IPS-18c (cell line): Measurements from ENCODE around the gene MPEG1.

Source experiments
- H3K4me3 ChIP-seq: 2 replicates; pipeline ENCODE4 v1.7.0; 2013; ENCODE audit warnings: low read depth, mild to moderate bottlenecking, low read length, moderate library complexity; ENCODE audit not compliant: insufficient read depth
- H3K9me3 ChIP-seq: one replicate; pipeline ENCODE4 v1.6.1; 2013; ENCODE audit warnings: mild to moderate bottlenecking, low read length, moderate library complexity; ENCODE audit not compliant: control insufficient read depth, insufficient read depth

MPEG1 gene, protein sequence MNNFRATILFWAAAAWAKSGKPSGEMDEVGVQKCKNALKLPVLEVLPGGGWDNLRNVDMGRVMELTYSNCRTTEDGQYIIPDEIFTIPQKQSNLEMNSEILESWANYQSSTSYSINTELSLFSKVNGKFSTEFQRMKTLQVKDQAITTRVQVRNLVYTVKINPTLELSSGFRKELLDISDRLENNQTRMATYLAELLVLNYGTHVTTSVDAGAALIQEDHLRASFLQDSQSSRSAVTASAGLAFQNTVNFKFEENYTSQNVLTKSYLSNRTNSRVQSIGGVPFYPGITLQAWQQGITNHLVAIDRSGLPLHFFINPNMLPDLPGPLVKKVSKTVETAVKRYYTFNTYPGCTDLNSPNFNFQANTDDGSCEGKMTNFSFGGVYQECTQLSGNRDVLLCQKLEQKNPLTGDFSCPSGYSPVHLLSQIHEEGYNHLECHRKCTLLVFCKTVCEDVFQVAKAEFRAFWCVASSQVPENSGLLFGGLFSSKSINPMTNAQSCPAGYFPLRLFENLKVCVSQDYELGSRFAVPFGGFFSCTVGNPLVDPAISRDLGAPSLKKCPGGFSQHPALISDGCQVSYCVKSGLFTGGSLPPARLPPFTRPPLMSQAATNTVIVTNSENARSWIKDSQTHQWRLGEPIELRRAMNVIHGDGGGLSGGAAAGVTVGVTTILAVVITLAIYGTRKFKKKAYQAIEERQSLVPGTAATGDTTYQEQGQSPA

DNA sequence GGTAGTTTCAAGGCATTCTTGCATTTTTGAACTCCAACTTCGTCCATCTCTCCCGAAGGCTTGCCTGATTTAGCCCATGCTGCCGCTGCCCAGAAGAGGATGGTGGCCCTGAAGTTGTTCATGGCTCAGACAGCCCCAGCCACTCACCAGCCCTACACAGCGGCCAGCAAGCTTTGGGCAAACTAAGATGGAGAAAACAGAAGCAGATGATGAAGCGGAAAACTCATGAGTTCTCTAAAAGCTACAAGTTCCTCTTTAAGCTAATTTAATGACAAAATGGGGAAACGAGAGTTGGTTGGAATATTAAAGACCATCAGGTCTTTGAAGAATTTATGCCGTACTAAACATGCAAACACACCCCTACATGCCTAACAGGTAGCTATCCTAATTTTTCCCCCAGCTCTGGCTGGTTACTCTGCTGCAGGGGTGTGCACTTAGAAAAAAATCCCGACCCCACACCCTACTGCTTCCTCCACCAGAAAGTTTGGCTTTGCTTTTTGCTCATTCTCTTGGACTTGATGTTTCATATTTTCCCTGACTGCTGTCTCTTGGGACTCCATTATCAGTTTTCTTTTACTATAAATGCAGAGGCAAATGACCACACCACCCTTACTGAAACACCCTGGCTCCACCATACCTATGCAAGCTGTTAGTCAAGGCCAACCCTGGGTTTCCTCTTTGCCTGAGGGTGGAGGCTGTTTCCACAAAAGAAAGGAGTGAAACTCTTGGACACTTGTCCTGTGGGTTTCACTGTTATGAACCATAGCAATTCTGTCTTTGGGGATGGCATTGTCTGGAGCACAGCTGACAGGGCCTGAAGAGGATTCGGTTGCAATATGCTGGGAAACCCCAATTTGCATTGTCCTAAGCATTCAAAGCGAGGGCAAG lies at the start of gene MPEG1:
MPEG1 (minus strand) TSS at position 184 of the 888 bp plus-strand sequence; CDS start at position 122, 62 bp downstream.
- Histone ChIP-seq H3K9me3 (no peaks in the 10 kb centered on the region), H3K4me3 (no peak within 1 kb of the TSS)

DNA sequence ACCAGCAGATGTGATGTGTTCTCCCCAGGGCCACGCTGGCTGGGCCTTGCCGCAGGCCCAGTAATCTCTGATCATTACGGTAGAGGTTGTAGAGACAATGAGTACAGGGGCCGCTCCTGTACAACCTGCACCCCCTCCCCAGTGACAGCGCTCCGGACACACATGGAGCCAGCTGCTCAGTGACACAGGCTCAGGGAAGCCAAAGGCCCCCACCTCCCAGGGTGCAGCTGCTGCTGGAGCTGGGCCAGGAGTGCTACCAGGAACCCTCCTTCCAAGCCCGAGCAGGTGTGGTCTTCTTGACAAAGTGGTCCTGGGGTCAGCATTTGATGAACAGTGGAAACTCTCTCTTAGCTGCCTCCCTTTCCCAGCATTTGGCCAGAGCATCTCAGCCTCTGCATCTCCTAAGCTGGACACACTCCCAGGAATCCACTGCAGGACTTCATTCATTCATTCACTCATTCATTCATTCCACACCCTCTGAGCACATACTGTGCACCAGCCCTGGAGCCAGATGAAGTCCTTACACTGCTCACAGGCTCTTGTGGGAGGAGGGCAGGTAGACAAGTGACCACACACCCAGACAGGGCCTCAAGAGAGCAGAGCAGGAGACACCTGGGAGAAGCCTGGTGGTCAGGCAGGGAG lies 49.6 kb upstream of the MPEG1 start:
- H3K9me3 ChIP-seq: no peaks in the 10 kb centered on the region
- no peak overlapping the region for H3K4me3 ChIP-seq

DNA sequence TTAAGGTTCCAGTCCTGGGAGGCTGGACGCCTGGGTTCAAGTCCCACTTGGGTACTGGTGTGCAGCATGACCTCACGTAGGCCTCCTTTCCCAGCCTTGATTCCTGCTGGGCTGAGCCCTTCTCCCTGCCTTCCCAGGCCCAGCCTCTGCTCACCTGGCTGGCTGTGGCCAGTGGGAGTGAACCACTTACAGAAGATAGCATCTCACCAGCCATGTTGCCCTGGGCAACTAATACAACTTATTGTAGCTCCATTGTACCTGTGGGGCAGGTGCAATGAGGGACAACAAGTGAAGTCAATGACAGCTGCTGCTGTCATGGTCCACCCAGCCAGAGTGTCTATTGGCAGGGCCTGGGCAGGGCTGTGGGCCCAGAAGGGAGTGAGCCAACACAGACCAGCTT lies 48.4 kb upstream of the MPEG1 start:
- Histone ChIP-seq H3K4me3 (no peak overlapping the region), H3K9me3 (no peaks in the 10 kb centered on the region)

DNA sequence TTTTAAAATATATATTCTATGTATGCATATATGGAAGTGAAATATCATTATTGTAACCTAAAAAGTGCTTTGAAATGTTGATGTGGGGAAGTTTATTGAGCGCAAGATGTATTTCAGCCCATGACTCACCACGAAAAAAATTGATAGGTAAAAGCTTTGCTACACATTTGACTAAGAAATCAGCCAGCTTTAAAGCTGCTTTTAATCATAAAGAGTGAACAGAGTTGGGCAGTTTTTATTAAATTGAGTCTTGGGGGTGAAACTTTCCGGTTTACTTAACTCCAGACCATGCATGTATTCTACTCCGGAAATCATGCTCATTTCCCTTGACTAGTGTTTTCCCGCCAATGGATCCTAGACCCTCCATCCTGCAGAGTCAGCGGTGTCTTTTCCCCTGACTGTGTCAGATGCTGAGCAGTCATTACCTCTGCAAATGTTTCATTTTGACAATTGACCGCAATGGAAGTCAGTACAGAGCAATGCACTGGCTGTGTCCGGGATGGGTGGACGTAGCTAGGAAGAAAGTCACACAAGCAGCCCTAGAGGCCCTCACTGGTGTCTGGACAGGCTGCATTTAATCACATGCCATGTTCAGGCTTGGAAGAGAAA lies 47.2 kb upstream of the MPEG1 start:
- H3K9me3 ChIP-seq: no peaks in the 10 kb centered on the region
- H3K4me3 ChIP-seq: no peak overlapping the region

DNA sequence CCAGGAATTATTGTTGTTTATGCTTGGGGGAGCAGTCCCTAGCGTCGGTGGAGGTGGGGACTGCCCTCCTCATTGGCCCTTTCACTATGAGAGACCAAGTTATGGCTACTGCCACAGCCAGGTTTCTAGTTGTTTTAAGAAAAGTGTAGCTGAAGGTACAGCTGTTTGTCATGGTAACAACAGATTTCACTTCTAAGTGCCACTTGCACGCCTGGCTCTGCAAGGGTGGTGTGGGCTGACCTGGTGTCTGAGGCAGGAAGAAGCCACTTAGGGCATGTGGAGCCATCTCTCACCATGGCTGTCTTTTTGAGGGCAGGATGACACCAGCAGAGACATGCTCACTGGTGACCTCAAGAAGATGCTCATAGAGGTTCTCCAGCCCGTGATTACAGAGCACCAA lies 46.3 kb upstream of the MPEG1 start:
- Histone ChIP-seq H3K4me3 (no peak overlapping the region), H3K9me3 (no peaks in the 10 kb centered on the region)

DNA sequence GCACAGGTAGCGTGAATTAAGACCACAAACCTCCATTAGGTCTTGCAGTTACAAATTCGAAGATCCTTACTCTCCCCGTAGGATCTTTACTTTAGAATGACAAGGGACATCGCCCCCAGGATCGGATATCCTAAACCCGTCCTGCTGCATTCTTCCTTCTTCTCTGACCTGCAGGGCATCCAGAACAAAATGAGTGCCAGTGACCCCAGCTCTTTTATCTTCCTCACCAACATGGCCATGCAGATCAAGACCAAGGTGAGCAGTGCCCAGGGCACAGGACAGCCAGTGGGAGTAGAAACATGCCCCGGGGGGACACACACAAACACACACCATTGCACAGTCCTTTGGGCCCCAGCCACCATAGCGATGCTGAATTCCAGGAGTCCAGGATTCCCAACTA lies 42.6 kb upstream of the MPEG1 start:
- Histone ChIP-seq H3K4me3 (no peak overlapping the region), H3K9me3 (no peaks in the 10 kb centered on the region)

DNA sequence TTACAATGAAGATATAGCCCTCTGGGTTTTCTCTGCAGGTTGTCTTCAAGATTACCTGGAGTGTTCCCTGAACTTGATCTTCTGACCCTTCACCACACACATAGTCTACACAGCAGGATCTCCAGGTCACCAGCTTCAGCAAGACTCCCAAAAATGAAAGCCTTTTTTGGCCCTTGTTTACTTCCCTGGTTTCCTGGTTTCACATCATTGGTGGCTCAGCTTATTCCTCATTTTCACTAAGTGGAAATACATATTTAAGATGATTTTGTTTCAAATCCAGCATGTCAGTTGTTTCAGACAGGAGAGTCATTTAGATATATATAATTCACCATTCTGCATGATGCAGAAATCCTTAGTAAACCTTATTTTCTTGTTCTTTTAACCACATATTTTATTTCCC lies 41.6 kb upstream of the MPEG1 start:
- Histone ChIP-seq H3K4me3 (no peak overlapping the region), H3K9me3 (no peaks in the 10 kb centered on the region)

DNA sequence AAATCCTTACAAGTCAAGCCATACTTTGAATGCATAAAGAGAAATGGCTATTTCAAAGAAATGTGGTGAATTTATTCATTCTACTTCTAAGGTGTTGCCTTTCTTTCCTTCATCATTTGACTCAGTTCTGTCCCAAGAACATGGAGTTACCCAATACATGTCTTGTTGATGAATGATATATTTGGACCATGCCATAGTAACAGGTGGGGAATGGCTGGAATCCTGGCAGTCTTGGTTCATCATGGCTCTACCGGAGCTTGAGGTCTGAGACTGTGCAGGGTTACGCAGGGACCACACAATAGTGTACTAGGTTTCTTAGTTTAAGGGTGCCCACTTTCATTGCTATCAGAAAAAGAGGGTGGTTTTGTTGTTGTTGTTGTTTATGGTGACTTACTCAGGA lies 40.3 kb upstream of the MPEG1 start:
- Histone ChIP-seq H3K4me3 (no peak overlapping the region), H3K9me3 (no peaks in the 10 kb centered on the region)

DNA sequence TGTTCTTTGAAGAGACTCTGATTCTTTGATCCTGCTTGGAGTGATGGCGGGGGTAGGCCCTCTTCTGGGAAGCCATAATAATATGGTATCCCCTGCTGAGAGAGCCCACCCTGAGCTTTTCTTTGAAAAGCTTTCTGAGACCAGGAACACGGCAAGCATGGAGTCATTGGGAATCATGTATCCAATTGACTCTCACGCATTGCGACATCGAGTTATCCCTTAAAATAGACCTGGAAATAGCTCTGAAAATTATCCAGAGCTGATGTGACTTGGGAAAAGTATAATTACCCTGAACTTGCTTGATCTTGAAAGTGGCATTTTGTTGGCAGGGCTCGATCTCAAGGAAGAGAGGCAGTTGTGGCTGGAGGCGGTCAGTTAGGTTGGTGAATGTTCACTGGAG lies 36.8 kb upstream of the MPEG1 start:
- Histone ChIP-seq H3K4me3 (no peak overlapping the region), H3K9me3 (no peaks in the 10 kb centered on the region)

DNA sequence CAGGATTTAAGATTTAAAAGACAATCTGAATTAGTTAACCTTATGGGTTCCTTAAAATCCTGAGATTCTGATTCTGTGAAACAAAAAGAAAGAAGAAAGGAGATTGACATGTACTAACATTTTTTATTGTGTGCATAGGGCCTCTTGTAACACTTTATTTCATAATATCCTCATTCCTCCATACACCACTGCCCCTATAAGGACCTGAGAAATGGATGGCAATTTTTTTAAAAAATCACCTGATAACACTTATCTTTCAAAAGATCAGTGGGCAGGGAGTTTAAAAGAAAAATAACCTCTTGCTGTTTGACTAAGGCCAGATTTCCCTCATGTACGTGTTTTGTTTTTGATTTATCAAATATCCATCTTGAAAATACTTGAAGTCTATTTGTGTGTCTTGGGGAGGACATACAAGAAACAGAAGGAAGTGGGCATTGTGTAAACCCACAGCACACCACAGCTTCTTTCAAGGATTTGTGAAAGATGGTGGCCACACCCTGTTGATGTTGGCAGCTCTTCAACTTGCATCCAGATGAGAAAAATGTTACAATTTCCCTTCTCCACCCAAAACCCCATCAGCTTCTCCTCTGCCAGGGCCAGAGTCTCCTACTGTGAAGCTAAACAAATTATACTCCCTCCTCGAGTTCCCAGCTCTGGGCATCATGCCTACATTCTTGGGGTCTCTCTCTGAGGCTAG lies 35.0 kb upstream of the MPEG1 start:
- Histone ChIP-seq H3K9me3 (no peaks in the 10 kb centered on the region), H3K4me3 (no peak overlapping the region)

DNA sequence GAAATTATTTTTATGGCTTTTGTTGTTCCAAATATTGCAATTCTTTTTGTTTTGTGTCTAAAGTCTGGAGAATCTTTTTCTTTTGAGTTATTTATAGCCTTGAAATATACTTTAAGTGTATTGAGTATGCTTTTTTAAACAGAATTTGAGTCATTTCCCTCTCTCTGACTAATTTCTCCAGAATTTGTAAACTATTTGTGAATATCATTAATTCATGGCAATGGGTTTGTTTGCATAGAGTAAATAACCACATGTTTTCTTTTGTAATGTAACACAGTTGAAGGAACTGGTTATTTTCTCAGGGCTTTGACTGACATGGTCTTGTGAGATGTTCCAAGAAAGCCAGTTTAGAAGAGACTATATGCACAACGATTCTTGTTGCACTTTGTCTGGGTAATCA lies 30.9 kb upstream of the MPEG1 start:
- Histone ChIP-seq H3K4me3 (no peak overlapping the region), H3K9me3 (no peaks in the 10 kb centered on the region)

DNA sequence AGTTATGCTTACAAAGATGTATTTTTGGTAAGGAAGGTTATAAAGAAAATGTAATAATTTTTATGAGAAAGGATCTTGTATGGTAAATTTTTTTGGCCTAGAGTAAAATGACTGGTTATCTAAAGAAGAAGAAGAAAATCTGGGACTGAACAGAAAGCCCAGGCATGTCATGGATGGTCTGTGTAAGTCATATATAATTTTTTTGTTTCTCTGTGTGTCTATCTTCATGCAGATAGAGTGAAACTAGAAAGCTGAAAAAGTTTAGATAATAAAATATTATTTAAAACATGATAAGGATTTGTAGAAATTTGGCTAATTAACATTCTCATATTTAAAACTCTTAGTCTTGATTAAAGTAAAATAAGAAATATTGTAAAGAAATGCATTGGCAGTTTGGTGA lies 27.6 kb upstream of the MPEG1 start:
- Histone ChIP-seq H3K4me3 (no peak overlapping the region), H3K9me3 (no peaks in the 10 kb centered on the region)

DNA sequence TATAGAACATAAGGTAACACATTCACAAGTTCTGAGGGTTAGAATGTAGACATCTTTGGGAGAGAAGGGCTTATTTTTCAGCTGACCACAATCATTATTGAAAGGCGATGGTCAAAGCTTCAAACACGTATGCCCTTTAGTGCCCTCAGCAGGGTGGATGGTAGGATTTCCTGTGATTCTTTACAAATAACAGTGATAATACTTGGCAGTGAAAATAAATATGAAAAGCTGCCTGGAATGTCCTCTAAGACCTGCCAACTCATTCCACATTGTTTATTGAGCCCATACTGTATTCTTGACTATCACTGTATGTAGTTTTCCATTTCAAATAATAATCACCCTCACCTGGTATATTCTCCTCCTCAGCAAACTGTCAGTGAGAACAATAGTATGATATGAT lies 13.7 kb upstream of the MPEG1 start:
- H3K4me3 ChIP-seq: no peak overlapping the region

DNA sequence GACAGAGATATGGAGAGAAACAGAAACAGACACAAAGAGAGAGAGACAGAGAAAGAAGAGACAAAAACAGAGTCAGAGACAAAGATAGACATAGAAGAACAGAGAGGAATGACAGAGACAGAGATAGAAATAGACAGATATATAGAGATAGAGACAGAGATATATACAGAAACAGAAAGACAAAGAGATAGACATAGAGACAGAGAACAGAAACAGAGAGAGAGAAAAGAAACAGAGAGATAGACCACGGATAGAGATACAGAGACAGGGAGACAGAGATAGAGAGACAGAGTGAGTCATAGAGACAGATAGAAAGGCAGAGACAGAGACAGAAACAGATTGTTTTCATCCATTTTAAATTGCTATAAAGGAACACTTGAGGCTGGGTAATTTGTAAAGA lies 12.3 kb upstream of the MPEG1 start:
- H3K4me3 ChIP-seq: no peak overlapping the region
- peaks cover 8% of the 10 kb centered on the region for H3K9me3 ChIP-seq

More for the DNA sequence above, 13.7 kb upstream of the MPEG1 start:
- peaks cover 6% of the 10 kb centered on the region for H3K9me3 ChIP-seq

DNA sequence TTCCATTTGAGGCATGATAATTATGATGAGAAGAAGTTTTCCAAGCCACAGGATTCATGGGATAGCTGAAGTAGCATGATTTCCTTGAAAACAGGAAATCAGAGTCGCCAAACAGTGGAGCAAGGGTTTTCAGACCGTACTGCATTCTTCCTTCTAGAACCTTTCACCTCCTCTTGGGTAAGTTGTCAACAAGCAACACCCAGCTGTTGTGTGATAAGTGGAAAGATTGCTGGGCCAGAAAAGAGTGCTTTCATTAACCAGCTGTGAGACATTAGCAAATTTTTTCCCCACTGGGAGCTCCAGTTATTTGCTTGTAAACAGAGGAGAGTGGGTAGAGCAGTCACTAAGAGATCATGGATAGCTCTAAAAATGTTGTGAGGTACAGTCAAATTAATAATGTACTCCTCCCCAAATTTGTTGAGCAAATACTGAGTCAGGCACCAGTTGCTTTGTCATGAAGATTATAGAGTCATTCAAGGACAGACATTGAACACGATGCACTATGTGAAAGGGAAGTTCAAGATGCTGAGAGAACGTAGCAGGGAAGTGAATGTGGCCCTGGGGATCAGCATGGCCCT lies 11.7 kb upstream of the MPEG1 start:
- Histone ChIP-seq H3K9me3 (peaks cover 8% of the 10 kb centered on the region), H3K4me3 (no peak overlapping the region)

DNA sequence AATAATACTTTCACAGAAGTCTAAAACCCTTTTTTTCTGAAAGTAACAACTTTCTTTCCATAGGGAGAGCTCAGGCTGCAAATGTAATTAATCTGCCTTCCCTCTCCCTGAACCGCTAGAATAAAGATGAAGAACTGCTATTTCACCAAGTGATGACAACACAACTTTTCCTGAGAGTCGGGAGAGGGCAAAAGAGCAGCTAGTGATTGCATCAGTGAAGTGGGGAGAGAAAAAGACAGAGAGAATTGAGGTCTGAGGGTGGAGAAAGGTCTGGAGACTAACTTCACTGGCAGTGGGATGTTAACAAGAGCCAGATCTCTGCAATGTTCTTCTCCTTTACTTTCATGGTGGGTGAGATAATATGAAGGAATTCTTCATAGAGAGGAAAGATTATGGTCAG lies 10.9 kb upstream of the MPEG1 start:
- H3K9me3 ChIP-seq: peaks cover 8% of the 10 kb centered on the region
- H3K4me3 ChIP-seq: no peak overlapping the region
